Panc1 (cell line): ENCODE measurements around the gene RSRP1. TPM values are rescaled to one million over a fixed set of nuclear protein-coding genes. Genes with fewer than 3 reads are reported as not detected.

Source experiments
- ATAC-seq: fragments of 200-7000 bp; cut with Tn5 transposase; 2 replicates; pipeline ENCODE4 v1.9.1; 2020; ENCODE audit warnings: mild to moderate bottlenecking, moderate library complexity
- BruUV-seq: library from RNA; stranded (reverse); fragments of 400-500 nt; replicated peaks from 2 replicates; lab custom pipeline; 2021; lab: Mats Ljungman, UMichigan
- CTCF ChIA-PET: fragments of 300-600 bp; sonication (Branson Sonifier 250); formaldehyde crosslinking; loops from one replicate; lab custom pipeline; 2022; ENCODE audit warnings: antibody characterized with exemption; lab: Charles Lee
- POLR2A ChIA-PET: fragments of 300-600 bp; sonication (Branson Sonifier 250); formaldehyde crosslinking; loops from one replicate; lab custom pipeline; 2022; ENCODE audit warnings: antibody characterized with exemption; lab: Charles Lee
- DNase-seq: peaks from one replicate; pipeline ENCODE4 v3.0.0-alpha.2; 2010; ENCODE audit warnings: low read depth, low spot score
- H3K27ac ChIP-seq: 2 replicates; pipeline ENCODE4 v1.5.1; 2011; ENCODE audit warnings: mild to moderate bottlenecking, low read length, inconsistent platforms
- H3K27me3 ChIP-seq: fragments of 200-500 bp; sonication (Bioruptor generic); 2 replicates; pipeline ENCODE4 v1.6.0; 2014; ENCODE audit warnings: low read length, inconsistent platforms; ENCODE audit not compliant: control insufficient read depth, insufficient read depth
- H3K36me3 ChIP-seq: fragments of 200-500 bp; sonication (Bioruptor generic); 2 replicates; pipeline ENCODE4 v1.5.1; 2014; ENCODE audit warnings: inconsistent platforms, mild to moderate bottlenecking, low read length, moderate library complexity; ENCODE audit not compliant: control insufficient read depth, insufficient read depth
- H3K4me1 ChIP-seq: 2 replicates; pipeline ENCODE4 v1.5.1; 2011; ENCODE audit warnings: inconsistent platforms, mild to moderate bottlenecking, low read length, moderate library complexity; ENCODE audit not compliant: control insufficient read depth, insufficient read depth
- H3K4me3 ChIP-seq, 2 experiments: 2 replicates each; pipeline ENCODE4 v1.5.1; 2011 to 2012; ENCODE audit warnings: low read depth in 2 of 2, low read length in 2 of 2, mild to moderate bottlenecking in 2 of 2, inconsistent platforms in 1 of 2, moderate library complexity in 1 of 2
- H3K9me3 ChIP-seq: fragments of 200-500 bp; sonication (Bioruptor generic); 2 replicates; pipeline ENCODE4 v1.5.1; 2014; ENCODE audit warnings: low read depth, mild to moderate bottlenecking, inconsistent platforms, low read length, moderate library complexity; ENCODE audit not compliant: control insufficient read depth, insufficient read depth
- CTCF ChIP-seq: fragments of 450-650 bp; IDR thresholded peaks from 2 replicates; pipeline ENCODE4 v1.5.1; 2017; ENCODE audit warnings: mild to moderate bottlenecking
- POLR2AphosphoS5 ChIP-seq: IDR thresholded peaks from 2 replicates; pipeline ENCODE4 v1.6.1; 2012; ENCODE audit warnings: mild to moderate bottlenecking, low read depth, low read length, moderate library complexity
- REST ChIP-seq, 2 experiments: IDR thresholded peaks; 2 replicates each; pipeline ENCODE4 v1.6.1; 2011 to 2012; ENCODE audit warnings: low read depth in 2 of 2, control low read depth in 1 of 2, low read length in 1 of 2, mild to moderate bottlenecking in 1 of 2, moderate library complexity in 1 of 2; ENCODE audit not compliant: insufficient read depth in 1 of 2
- SIN3A ChIP-seq: IDR thresholded peaks from 2 replicates; pipeline ENCODE4 v1.6.1; 2012; ENCODE audit warnings: low read depth, mild to moderate bottlenecking, low read length, moderate library complexity, borderline replicate concordance; ENCODE audit not compliant: insufficient read depth
- TCF7L2 ChIP-seq: IDR thresholded peaks from 2 replicates; pipeline ENCODE4 v1.6.1; 2011; ENCODE audit warnings: mild to moderate bottlenecking, low read depth, low read length, inconsistent platforms
- in situ Hi-C: cut with HindIII; loops from 2 replicates; pipeline ENCODE4 v1.10.0; 2016; ENCODE audit warnings: low sequenced_read_pairs, low pct_unique_long_range_greater_than_20kb
- intact Hi-C: fragments of 100-400 bp; cut with micrococcal nuclease; formaldehyde crosslinking; loops from one replicate; pipeline ENCODE4 v1.10.0; 2022; ENCODE audit not compliant: unreplicated experiment
- total RNA-seq: library from RNA; stranded (reverse); gene quantifications from one replicate; pipeline ENCODE4 v1.2.1, GENCODE V29; 2021; ENCODE audit not compliant: unreplicated experiment

RSRP1 gene
- total RNA-seq, 1 experiment from 2014 or later: 104 TPM

DNA sequence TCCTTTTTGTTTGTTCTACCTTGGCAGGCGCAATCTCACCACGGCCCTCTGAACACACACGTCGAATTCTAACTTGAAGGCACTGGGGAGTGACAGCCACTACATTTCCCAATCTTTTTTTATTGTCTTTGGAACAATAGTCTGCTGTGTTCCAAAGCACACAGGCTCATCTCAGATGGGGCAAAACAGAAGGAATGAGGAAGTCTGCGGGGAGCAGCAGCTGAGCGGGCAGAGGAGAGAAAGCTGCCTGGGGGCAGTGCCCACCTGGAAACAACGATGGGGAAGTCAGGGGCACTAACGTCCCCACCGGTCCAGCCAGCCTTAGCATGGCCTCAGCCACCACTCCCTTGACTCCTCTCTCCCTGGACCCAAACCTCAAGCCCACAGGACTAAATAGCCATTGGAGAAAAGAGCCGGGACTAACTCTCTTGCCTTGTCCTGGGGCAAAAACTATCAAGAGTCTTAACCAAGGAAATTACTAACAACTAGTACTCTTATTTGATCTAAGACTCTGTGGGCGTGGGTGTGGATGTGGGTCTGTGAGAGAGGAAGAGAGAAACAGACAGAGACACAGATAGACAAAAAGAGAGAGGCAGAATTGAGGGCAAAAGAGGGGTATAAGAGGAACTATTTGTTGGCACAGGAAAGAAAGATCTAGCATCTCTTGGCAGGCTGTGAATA lies 49.1 kb downstream of the RSRP1 start:
- Histone ChIP-seq H3K9me3 (no peaks in the 10 kb centered on the region), H3K27ac (no peak overlapping the region), H3K4me3 (no peak overlapping the region), H3K4me1 (no peaks in the 10 kb centered on the region; the same call in 1 of the 2 replicates), H3K27me3 (no peaks in the 10 kb centered on the region), H3K36me3 (no peaks in the 10 kb centered on the region)
- TF ChIP-seq TCF7L2 (no peak), SIN3A (no peak), CTCF (no peak), REST (IDR thresholded peaks at IDR 0.05; ENCODE audit: insufficient read depth in 1 of 2, low read depth in 2 of 2, low read length in 1 of 2) (no peak), POLR2AphosphoS5 (no peak)
- intact Hi-C loops (no loop called here), in situ Hi-C loops (no loop called here)
- no peak for DNase-seq
- no TSS peak for BruUV-seq
- ATAC-seq: no peak
- ChIA-PET POLR2A (no interaction called here), CTCF (no interaction called here)

DNA sequence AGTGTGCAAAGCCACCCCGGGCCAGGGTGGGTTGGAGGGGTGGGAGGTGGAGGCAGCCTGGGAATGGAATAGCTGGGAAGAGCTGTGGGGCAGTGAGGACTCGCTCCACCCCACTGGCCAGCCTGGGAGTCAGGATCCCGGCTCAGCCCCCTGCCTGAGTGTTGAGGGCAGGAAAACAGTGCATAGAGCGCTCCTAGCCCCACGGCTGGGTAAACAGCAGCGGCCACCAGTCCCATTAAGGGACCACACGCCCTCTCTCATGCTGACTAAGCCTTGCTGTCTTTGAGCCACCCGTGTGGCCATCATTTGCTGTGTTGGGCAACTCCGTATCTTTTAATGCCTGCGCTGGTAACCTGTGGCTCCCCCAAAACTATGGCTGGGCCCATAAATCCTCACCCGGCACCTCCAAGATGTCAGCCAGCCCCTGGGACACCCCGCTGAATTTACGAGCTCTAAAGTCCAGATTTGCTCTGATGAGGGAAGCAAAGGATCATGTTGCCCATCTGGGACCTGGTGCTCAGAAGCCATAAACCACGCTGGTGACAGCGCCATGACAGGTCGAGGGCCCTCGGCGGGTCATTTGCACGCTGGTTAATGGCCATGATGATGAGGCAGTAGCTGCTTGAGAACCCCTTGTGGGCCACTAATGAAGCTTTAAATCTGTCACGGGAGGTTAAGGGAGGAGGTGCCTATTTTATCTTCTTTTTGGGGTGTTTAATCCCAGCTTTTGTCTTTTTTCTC lies 49.8 kb downstream of the RSRP1 start:
- POLR2A ChIA-PET: no interaction called here
- no peak for TF ChIP-seq POLR2AphosphoS5
- TF ChIP-seq REST (IDR thresholded peaks at IDR 0.05; ENCODE audit: insufficient read depth in 1 of 2, low read depth in 2 of 2, low read length in 1 of 2): no peak
- TF ChIP-seq CTCF: no peak
- TF ChIP-seq TCF7L2: no peak
- no peak for TF ChIP-seq SIN3A

More for the DNA sequence above, 49.8 kb downstream of the RSRP1 start:
- ATAC-seq: no peak
- DNase-seq: no peak
- in situ Hi-C loops (no loop called here), intact Hi-C loops (no loop called here)
- no peaks in the 10 kb centered on the region for H3K27me3 ChIP-seq
- H3K27ac ChIP-seq: no peak overlapping the region
- CTCF ChIA-PET: no interaction called here
- no peaks in the 10 kb centered on the region for H3K36me3 ChIP-seq
- H3K9me3 ChIP-seq: no peaks in the 10 kb centered on the region
- H3K4me3 ChIP-seq: no peak overlapping the region
- BruUV-seq: no TSS peak
- H3K4me1 ChIP-seq: no peaks in the 10 kb centered on the region; the same call in 1 of the 2 replicates
